B cell (primary cell): ENCODE measurements around the gene CBX4. TPM values are rescaled to one million over a fixed set of nuclear protein-coding genes. Genes with fewer than 3 reads are reported as not detected.

Experiments
- ATAC-seq: fragments of 200-7000 bp; cut with Tn5 transposase; one replicate; pipeline ENCODE4 v1.10.0; 2021; ENCODE audit warnings: low read depth, mild to moderate bottlenecking, moderate number of reproducible peaks, moderate library complexity
- CTCF ChIA-PET: fragments of 350-600 bp; sonication (Branson Sonifier 250); formaldehyde crosslinking; loops from one replicate; lab custom pipeline; 2021; ENCODE audit warnings: antibody characterized with exemption, inconsistent platforms; lab: Charles Lee
- POLR2A ChIA-PET: fragments of 350-600 bp; sonication (Branson Sonifier 250); formaldehyde crosslinking; loops from one replicate; lab custom pipeline; 2021; ENCODE audit warnings: antibody characterized with exemption; lab: Charles Lee
- DNase-seq: peaks from one replicate; pipeline ENCODE4 v3.0.0; 2013
- H2AFZ ChIP-seq: 2 replicates; pipeline ENCODE4 v1.6.1; 2012; ENCODE audit warnings: mild to moderate bottlenecking, low read depth, low read length; ENCODE audit not compliant: insufficient read depth, poor library complexity, severe bottlenecking
- H3K27ac ChIP-seq, 2 donors: 1 replicate in 1 of 2; 2 replicates in 1 of 2; pipeline ENCODE4 v1.5.1; 2012 to 2013; ENCODE audit warnings: low read length in 2 of 2, mild to moderate bottlenecking in 2 of 2, moderate library complexity in 1 of 2
- H3K27me3 ChIP-seq, 4 experiments: fragments of 200-600 bp in 1 of 4; sonication (generic) in 1 of 4; replicated peaks in 1 of 4; 1 replicate in 2 of 4; 2 replicates in 2 of 4; pipeline versions ENCODE4 v1.6.1 to v1.7.0; 2013 to 2016; ENCODE audit warnings: low read length in 3 of 4, mild to moderate bottlenecking in 2 of 4, mixed read lengths in 1 of 4, moderate library complexity in 1 of 4; ENCODE audit not compliant: insufficient read depth in 4 of 4, control insufficient read depth in 3 of 4; ENCODE audit errors: control extremely low read depth in 1 of 4
- H3K36me3 ChIP-seq, 2 experiments: replicated peaks in 1 of 2; 1 replicate in 1 of 2; 2 replicates in 1 of 2; pipeline versions ENCODE4 v1.6.1 to v1.7.1; 2013; ENCODE audit warnings: low read length in 1 of 2; ENCODE audit not compliant: insufficient read depth in 2 of 2, control insufficient read depth in 1 of 2; ENCODE audit errors: control extremely low read depth in 1 of 2, extremely low read depth in 1 of 2
- H3K4me1 ChIP-seq, 2 donors: fragments of 200-600 bp in 1 of 2; sonication (generic) in 1 of 2; 1 replicate in 1 of 2; 2 replicates in 1 of 2; pipeline versions ENCODE4 v1.5.1 to v1.6.1; 2013 to 2017; ENCODE audit warnings: low read length in 2 of 2; ENCODE audit not compliant: control insufficient read depth in 2 of 2, insufficient read depth in 2 of 2
- H3K4me2 ChIP-seq: replicated peaks from 2 replicates; pipeline ENCODE3; 2012; ENCODE audit warnings: mild to moderate bottlenecking, low read depth, low read length; ENCODE audit not compliant: poor library complexity, severe bottlenecking
- H3K4me3 ChIP-seq, 5 experiments: fragments of 200-600 bp in 1 of 5; sonication (generic) in 1 of 5; 1 replicate in 3 of 5; 2 replicates in 2 of 5; pipeline versions ENCODE4 v1.5.1 to v1.7.0; 2011 to 2016; ENCODE audit warnings: low read length in 4 of 5, mild to moderate bottlenecking in 4 of 5, low read depth in 2 of 5, control low read depth in 1 of 5, moderate library complexity in 1 of 5; ENCODE audit not compliant: insufficient read depth in 1 of 5; ENCODE audit errors: control extremely low read depth in 1 of 5, extremely low read depth in 1 of 5
- H3K79me2 ChIP-seq: fragments of 200-600 bp; sonication (generic); one replicate; pipeline ENCODE4 v1.6.0; 2016; ENCODE audit warnings: low read length; ENCODE audit not compliant: control insufficient read depth, insufficient read depth
- H3K9ac ChIP-seq: fragments of 200-600 bp; sonication (generic); 2 replicates; pipeline ENCODE4 v1.6.1; 2017; ENCODE audit warnings: mild to moderate bottlenecking, low read length, moderate library complexity
- H3K9me3 ChIP-seq, 3 donors: one replicate each; pipeline versions ENCODE4 v1.6.1 to v1.7.1; 2013; ENCODE audit warnings: low read length in 2 of 3; ENCODE audit not compliant: control insufficient read depth in 2 of 3, insufficient read depth in 1 of 3; ENCODE audit errors: control extremely low read depth in 1 of 3
- H4K20me1 ChIP-seq: 2 replicates; pipeline ENCODE4 v1.6.0; 2012; ENCODE audit warnings: mild to moderate bottlenecking, low read length; ENCODE audit not compliant: insufficient read depth, control insufficient read depth, poor library complexity, severe bottlenecking
- H3K27ac Mint-ChIP-seq: one replicate; pipeline ENCODE4 v1.8.0; 2021; ENCODE audit warnings: mixed read lengths
- H3K27me3 Mint-ChIP-seq: one replicate; pipeline ENCODE4 v1.8.0; 2021; ENCODE audit warnings: mixed read lengths
- H3K4me1 Mint-ChIP-seq: one replicate; pipeline ENCODE4 v1.8.0; 2021; ENCODE audit warnings: mixed read lengths
- H3K4me3 Mint-ChIP-seq: one replicate; pipeline ENCODE4 v1.8.0; 2021; ENCODE audit warnings: mixed read lengths
- H3K9me3 Mint-ChIP-seq: one replicate; pipeline ENCODE4 v1.8.0; 2022; ENCODE audit warnings: mixed read lengths; ENCODE audit not compliant: insufficient read depth
- EZH2 ChIP-seq: IDR thresholded peaks from 2 replicates; pipeline ENCODE4 v1.6.1; 2012; ENCODE audit warnings: borderline replicate concordance, low read depth, mild to moderate bottlenecking, moderate library complexity, low read length; ENCODE audit not compliant: insufficient read depth, poor library complexity, severe bottlenecking
- WGBS: methylation state at CpG from one replicate; pipeline ENCODE4 v1.1.5; 2013; ENCODE audit warnings: missing lambda C conversion rate; ENCODE audit not compliant: insufficient coverage; 5-methylcytosine and 5-hydroxymethylcytosine counted together
- intact Hi-C: fragments of 100-400 bp; cut with micrococcal nuclease; formaldehyde crosslinking; loops from one replicate; pipeline ENCODE4 v1.10.0; 2022
- polyA plus RNA-seq: library from polyadenylated mRNA; depleted of rRNA; stranded (reverse); fragments of >200 nt; gene quantifications from 2 replicates; pipeline ENCODE4 v1.2.3, GENCODE V29; 2012
- total RNA-seq, 2 donors: library from RNA; stranded (reverse); fragments of 120-200 nt in 1 of 2; gene quantifications; 1 replicate in 1 of 2; 2 replicates in 1 of 2; pipeline versions ENCODE4 v1.2.3 to v1.2.4, GENCODE V29; 2013 to 2022
- TF ChIP-seq, protein P1 (sequence below): fragments of 200-600 bp; IDR thresholded peaks from one replicate; pipeline ENCODE4 v1.8.0; 2022; ENCODE audit warnings: antibody characterized with exemption, mild to moderate bottlenecking

The CBX4 gene
- total and polyA plus RNA-seq, 2 donors (not counting 1 experiment from before 2014, with no cell fraction given) = 81.9 to 115 TPM

DNA sequence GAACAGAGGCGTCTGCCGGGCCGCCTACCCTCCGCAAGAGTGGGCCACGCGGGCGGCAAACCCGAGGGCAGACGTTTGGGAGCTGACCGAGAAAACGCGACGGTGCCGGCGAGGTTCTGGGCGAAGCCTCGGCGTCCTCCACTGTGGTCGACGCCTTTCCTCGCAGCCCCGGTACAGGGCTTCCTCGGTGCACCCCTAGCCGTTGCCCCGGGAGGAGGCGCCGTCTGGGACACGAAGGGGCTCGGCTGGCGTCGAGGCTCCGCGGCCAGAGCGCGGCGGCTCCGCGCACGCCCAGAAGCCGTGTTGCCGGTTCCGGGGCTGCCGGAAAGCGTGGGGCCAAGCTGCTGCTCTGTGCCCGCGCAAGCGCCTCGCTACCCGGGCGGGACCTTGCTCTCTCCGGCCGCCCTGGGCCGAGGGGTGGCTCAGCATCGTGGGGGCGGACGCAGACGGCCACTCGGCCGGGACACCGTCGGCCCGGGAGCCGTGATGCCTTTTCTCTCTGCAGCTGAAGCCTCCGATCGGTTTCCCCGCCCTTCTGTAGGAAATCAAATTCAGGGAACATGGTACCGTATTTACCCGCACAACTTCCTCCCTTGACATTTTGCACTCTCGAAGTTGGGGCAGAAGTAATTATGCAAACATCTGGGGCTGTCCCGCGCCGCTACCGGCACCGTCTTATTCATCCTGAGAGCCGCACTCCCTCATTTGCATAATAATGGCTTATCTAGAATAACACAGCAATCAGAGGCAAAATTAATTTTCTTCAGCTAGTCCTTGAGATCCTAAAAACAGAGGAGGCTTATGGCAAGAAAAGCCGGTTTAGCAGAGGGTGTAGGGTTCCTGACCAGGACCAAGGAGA, 35.0 kb downstream of the CBX4 start:
- peaks cover 53% of the 10 kb centered on the region for H4K20me1 ChIP-seq
- peaks cover 36% of the 10 kb centered on the region for H3K4me1 Mint-ChIP-seq
- intact Hi-C loops = loop anchor here (1.0 to 2.0 kb wide), 2 partner anchors 8 to 35 kb away; partner anchors contain the start of gene CBX4
- POLR2A ChIA-PET = interaction anchor here (1.2 to 1.8 kb wide), 4 partner anchors 9 to 34 kb away, joined by 4 to 6 read pairs (median 4); partner anchors contain the start of gene CBX4
- H3K4me3 Mint-ChIP-seq = peak overlapping the region; percentile 84
- H3K4me1 ChIP-seq = peaks cover 49 to 92% of the 10 kb centered on the region in 2 donors
- WGBS = 4% methylated on average over 75 of the region's 76 CpGs
- TF ChIP-seq, protein P1, sequence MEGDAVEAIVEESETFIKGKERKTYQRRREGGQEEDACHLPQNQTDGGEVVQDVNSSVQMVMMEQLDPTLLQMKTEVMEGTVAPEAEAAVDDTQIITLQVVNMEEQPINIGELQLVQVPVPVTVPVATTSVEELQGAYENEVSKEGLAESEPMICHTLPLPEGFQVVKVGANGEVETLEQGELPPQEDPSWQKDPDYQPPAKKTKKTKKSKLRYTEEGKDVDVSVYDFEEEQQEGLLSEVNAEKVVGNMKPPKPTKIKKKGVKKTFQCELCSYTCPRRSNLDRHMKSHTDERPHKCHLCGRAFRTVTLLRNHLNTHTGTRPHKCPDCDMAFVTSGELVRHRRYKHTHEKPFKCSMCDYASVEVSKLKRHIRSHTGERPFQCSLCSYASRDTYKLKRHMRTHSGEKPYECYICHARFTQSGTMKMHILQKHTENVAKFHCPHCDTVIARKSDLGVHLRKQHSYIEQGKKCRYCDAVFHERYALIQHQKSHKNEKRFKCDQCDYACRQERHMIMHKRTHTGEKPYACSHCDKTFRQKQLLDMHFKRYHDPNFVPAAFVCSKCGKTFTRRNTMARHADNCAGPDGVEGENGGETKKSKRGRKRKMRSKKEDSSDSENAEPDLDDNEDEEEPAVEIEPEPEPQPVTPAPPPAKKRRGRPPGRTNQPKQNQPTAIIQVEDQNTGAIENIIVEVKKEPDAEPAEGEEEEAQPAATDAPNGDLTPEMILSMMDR = no peak
- TF ChIP-seq EZH2 = no peak
- no peaks in the 10 kb centered on the region for H3K36me3 ChIP-seq
- H3K9me3 Mint-ChIP-seq = peaks cover 3% of the 10 kb centered on the region
- H3K27ac Mint-ChIP-seq = peak overlapping the region; percentile 89
- peak; percentile 85 for ATAC-seq
- H3K27me3 Mint-ChIP-seq = peaks cover 65% of the 10 kb centered on the region
- CTCF ChIA-PET = interaction anchor here (0.5 to 3.2 kb wide), 8 partner anchors 8 to 194 kb away, joined by 3 to 13 read pairs (median 4); partner anchors contain the start of gene CBX4
- peaks cover 0 to 99% (median 27%) of the 10 kb centered on the region in 3 donors for H3K9me3 ChIP-seq
- peak overlapping the region; percentile 57 for H3K9ac ChIP-seq
- peak; percentile 86 for DNase-seq
- peak overlapping the region; percentile 80 for H3K4me2 ChIP-seq
- peak overlapping the region; percentile 36 for H2AFZ ChIP-seq
- no peaks in the 10 kb centered on the region for H3K79me2 ChIP-seq
- peak overlapping the region in 3 of 5 experiments; percentile 31 to 42 (median 36) for H3K4me3 ChIP-seq
- no peak overlapping the region for H3K27ac ChIP-seq
- peaks cover 0 to 98% (median 84%) of the 10 kb centered on the region in 4 experiments for H3K27me3 ChIP-seq
